Measurements from ENCODE around the gene TMEM132C.

TMEM132C gene

GRCh38 chr12:128729628-128730121 lies 462.7 kb downstream of the TMEM132C start:
- DNase-seq, result no peak

DNA sequence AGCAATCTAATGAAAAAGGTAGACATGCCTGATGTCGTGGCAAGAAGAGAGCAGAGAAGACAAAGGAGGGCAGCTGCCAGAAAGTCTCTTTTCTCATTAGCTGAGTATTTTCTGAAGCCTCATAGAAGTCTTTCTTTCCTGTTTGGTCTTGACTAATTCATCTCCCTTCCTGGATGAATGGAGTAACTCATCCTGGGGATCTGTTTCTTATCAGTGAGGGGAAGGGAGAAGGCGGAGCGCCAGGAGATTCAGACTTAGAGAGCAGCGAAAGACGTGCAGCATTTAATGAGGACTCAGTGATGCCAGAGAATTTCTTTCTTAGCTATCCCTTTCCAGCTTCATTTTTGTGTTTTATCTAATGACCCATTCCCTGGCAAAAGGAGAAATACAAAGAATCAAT lies 467.4 kb downstream of the TMEM132C start:
- no peak for DNase-seq

DNA sequence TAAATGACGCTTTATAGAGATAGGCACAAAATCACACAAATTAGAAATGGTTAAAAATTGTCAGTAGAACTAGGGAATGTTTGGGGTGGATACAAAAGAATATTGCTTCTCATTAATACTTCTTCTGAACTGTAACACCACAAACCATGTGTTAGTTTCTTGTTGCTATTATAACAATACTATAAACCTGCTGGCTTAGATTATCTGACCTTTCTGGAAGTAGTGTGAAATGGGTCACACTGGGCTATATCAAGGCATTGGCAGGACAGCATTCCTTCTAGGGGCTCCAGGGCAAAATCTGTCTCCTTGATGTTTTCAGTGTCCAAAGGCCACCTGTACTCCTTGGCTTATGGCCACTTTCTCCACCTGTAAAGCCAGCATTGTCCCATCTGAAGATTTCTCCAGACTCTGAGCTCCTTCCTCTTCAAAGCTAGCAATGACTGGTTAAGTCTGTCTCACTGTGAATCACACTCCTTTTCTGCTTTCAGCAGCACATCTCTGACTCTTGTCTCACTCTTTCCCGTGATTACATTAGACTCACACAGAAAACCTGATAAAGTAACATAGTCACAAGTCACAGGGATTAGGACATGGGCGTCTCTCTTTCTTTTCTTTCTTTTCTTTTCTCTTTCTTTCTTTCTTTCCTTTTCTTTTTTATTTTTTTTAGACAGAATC lies 470.5 kb downstream of the TMEM132C start:
- no peak for DNase-seq

DNA sequence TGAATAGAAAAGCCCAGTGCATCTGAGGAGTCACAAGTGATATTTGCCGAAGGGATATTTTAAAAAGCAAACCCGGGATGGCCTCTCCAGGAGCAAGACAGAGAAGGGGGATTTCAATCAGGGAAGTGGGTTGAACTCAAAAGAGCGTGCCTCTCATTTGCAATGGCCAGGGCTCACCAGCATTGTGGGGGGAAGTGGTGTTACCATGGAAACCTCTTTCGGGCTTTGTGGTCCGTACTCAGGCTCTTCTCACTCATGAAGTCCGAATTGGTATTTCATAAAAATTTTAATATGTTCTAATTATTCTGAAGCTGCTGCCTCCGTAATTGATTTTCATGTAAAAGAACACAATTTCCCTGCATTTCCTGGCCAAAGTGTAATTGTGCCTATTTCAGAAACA lies 476.9 kb downstream of the TMEM132C start:
- DNase-seq, result no peak

- DNase-seq, result no peak
These were observed 479.1 kb downstream of the TMEM132C start for GRCh38 chr12:128745772-128746689.

GRCh38 chr12:128747441-128747840 lies 480.5 kb downstream of the TMEM132C start:
- DNase-seq, result no peak

- DNase-seq, result no peak
These were observed 485.4 kb downstream of the TMEM132C start for GRCh38 chr12:128752386-128752785.

DNA sequence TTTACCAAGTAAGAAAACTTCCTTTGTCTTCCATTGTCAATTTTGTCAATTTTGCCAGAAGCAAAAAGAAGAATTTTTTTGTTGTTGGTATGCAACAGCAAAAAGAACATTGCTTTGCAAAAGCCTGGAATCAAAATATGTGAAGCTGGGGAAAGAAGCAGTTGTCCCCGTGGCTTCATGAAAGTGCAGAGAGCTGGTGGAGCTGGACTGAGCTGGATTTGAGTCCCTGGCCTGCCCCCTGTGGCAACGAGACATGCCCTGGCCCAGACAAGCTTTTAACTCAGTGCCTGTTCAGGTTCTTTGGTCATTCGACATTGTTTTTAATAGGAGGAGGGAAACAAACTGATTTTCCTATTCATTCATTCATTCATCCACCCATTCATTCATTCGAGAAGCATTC lies 486.5 kb downstream of the TMEM132C start:
- no peak for DNase-seq

- DNase-seq, result no peak
These were observed 487.3 kb downstream of the TMEM132C start for GRCh38 chr12:128754275-128754674.

DNA sequence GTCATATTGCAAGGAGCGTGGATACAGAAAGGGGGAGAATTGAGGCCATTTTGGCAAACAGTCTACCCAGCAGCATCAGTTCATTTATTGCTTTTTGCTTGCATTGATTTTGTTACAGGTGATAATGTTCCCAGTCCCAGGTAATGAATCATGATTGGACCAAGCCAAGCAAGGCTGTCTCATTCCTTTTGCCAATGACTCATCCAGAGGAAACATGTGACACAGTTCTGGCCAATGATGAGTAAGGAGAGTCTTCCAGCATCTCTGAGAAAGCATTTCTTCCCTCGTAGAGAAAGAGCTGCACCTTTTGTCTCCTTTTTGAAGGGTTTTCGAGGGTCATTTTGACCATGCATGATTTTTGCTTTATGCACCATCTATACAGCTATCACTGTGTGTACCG lies 488.6 kb downstream of the TMEM132C start:
- no peak for DNase-seq

All from activated CD8-positive, alpha-beta memory T cell treated with anti-CD3 and anti-CD28 coated beads for 24 hours (primary cell).